Spleen (tissue), 11 donors: ENCODE results near the gene C1QTNF1. TPM values are rescaled to one million over a fixed set of nuclear protein-coding genes. Genes with fewer than 3 reads are reported as not detected.
"Not testable (repeated sequence)": the region's sequence is repeated elsewhere in the genome, so short reads cannot be mapped to it uniquely, and the experiment has no call there.

Experiments used
- DNase-seq: peaks from one replicate; pipeline ENCODE4 v3.0.0-alpha.2; 2020
- H3K27ac ChIP-seq, 8 donors: fragments of 200-600 bp; sonication (generic) in 7 of 8; 1 replicate in 4 of 8; 2 replicates in 4 of 8; pipeline versions ENCODE4 v1.5.0 to v1.8.0; 2016 to 2021; ENCODE audit warnings: inconsistent platforms in 4 of 8, mild to moderate bottlenecking in 4 of 8, moderate library complexity in 1 of 8
- H3K27me3 ChIP-seq, 7 donors: fragments of 200-600 bp; sonication (generic) in 6 of 7; replicated peaks in 1 of 7; 1 replicate in 4 of 7; 2 replicates in 3 of 7; pipeline versions ENCODE4 v1.5.0 to v1.8.0; 2016 to 2021; ENCODE audit warnings: inconsistent platforms in 3 of 7, mild to moderate bottlenecking in 1 of 7
- H3K36me3 ChIP-seq, 6 donors: fragments of 200-600 bp; sonication (generic) in 5 of 6; 1 replicate in 4 of 6; 2 replicates in 2 of 6; pipeline versions ENCODE4 v1.5.0 to v1.8.0; 2016 to 2021; ENCODE audit warnings: inconsistent platforms in 2 of 6
- H3K4me1 ChIP-seq, 6 donors: fragments of 200-600 bp; sonication (generic) in 5 of 6; 1 replicate in 3 of 6; 2 replicates in 3 of 6; pipeline versions ENCODE4 v1.5.0 to v1.8.0; 2016 to 2021; ENCODE audit warnings: inconsistent platforms in 3 of 6
- H3K4me3 ChIP-seq, 8 donors: fragments of 200-600 bp; sonication (generic) in 7 of 8; 1 replicate in 4 of 8; 2 replicates in 4 of 8; pipeline versions ENCODE4 v1.5.0 to v1.8.0; 2016 to 2021; ENCODE audit warnings: inconsistent platforms in 4 of 8, mild to moderate bottlenecking in 4 of 8, moderate library complexity in 2 of 8
- H3K9me3 ChIP-seq, 8 donors: fragments of 200-600 bp; sonication (generic) in 7 of 8; 1 replicate in 4 of 8; 2 replicates in 4 of 8; pipeline versions ENCODE4 v1.5.0 to v1.8.0; 2016 to 2021; ENCODE audit warnings: inconsistent platforms in 4 of 8
- CTCF ChIP-seq, 11 experiments: fragments of 200-600 bp in 7 of 11; fragments of 450-650 bp in 4 of 11; sonication (generic) in 4 of 11; IDR thresholded peaks in 8 of 11; conservative IDR thresholded peaks in 3 of 11; 1 replicate in 7 of 11; 2 replicates in 4 of 11; pipeline versions ENCODE4 v1.4.0 to v1.8.0; 2016 to 2021; ENCODE audit warnings: antibody characterized with exemption in 11 of 11, inconsistent platforms in 4 of 11, mild to moderate bottlenecking in 1 of 11
- POLR2A ChIP-seq, 3 donors: fragments of 450-650 bp; IDR thresholded peaks; one replicate each; pipeline ENCODE4 v1.5.1; 2017; ENCODE audit warnings: antibody characterized with exemption in 3 of 3, mild to moderate bottlenecking in 1 of 3
- POLR2AphosphoS5 ChIP-seq, 3 donors: sonication (generic); formaldehyde crosslinking; IDR thresholded peaks; one replicate each; pipeline ENCODE4 v1.5.1; 2017; ENCODE audit warnings: antibody characterized with exemption in 3 of 3
- WGBS, 5 donors: extraction: QIAGEN DNeasy Blood & Tissue Kit in 3 of 5; methylation state at CpG; one replicate each; pipeline versions ENCODE4 v1.1.5 to v1.1.7; 2013 to 2018; 5-methylcytosine and 5-hydroxymethylcytosine counted together
- intact Hi-C: fragments of 100-400 bp; cut with DNase I; formaldehyde crosslinking; loops from one replicate; pipeline ENCODE4 v1.15.0; 2023; ENCODE audit warnings: low total_unique reads
- polyA plus RNA-seq, 3 donors: library from polyadenylated mRNA; stranded (reverse); fragments of 200-250 nt; gene quantifications; one replicate each; pipeline ENCODE4 v1.2.1, GENCODE V29; 2013
- total RNA-seq, 7 donors: library from RNA; depleted of rRNA in 3 of 7; stranded (reverse); fragments of >200 nt in 3 of 7; fragmentation: NEBNext Ultra II Directional in 4 of 7; extraction: Animal tissue kit (Norgen Biotek cat#: 25700) in 4 of 7; gene quantifications; one replicate each; pipeline versions ENCODE4 v1.1.0 to v1.2.1, GENCODE V29; 2016 to 2021
- donor health status: healthy with polysubstance abuse.
- donor health status: DM: no; HTN: no; CAD: no; lungs with moderate emphysema.
- donor health status: DM: no; HTN: no; CAD: no.
- donor health status: Bipolar disorder and iron deficiency.
- donor health status: healthy.
- donor health status: DM: no; HTN: no; CAD: no.
- donor health status: DM: yes; HTN: yes; CAD: no.

Gene C1QTNF1
- total and polyA plus RNA-seq, 10 donors, result 14.7 to 101 (median 44.4) TPM

- H3K9me3 ChIP-seq, result no peaks in the 10 kb centered on the region
- intact Hi-C loops, result no loop called here
- H3K36me3 ChIP-seq, result no peaks in the 10 kb centered on the region
- peaks cover 0 to 84% (median 20%) of the 10 kb centered on the region in 7 donors for H3K27me3 ChIP-seq
- TF ChIP-seq POLR2AphosphoS5 (IDR thresholded peaks at IDR 0.05), result no peak
- TF ChIP-seq POLR2A (IDR thresholded peaks at IDR 0.05), result no peak
- TF ChIP-seq CTCF (IDR thresholded peaks at IDR 0.05 in 8 of 11, conservative IDR thresholded peaks at IDR 0.05 in 3 of 11), result no peak
- peaks cover 0 to 57% (median 35%) of the 10 kb centered on the region in 6 donors for H3K4me1 ChIP-seq
- no peak for DNase-seq
- 51 to 54% (median 52%) methylated on average over 16 of the region's 16 CpGs for WGBS, 5 donors
- H3K4me3 ChIP-seq, result peak overlapping the region in 2 of 8 donors; percentile 4 to 79
- H3K27ac ChIP-seq, result peak overlapping the region; percentile 48 to 87 (median 77)
Observed at GRCh38 chr17:79027925-79028491, 4.0 kb downstream of the C1QTNF1 start.

GRCh38 chr17:79028496-79029326 lies 4.7 kb downstream of the C1QTNF1 start:
- intact Hi-C loops, result no loop called here
- WGBS, 5 donors, result 77 to 87% (median 82%) methylated on average over 10 to 17 of the region's 17 CpGs
- DNase-seq, result peak; percentile 46
- H3K9me3 ChIP-seq, result no peaks in the 10 kb centered on the region
- no peak overlapping the region for H3K4me3 ChIP-seq
- peak overlapping the region in 4 of 8 donors; percentile 79 to 87 (median 83) for H3K27ac ChIP-seq
- peaks cover 0 to 77% (median 19%) of the 10 kb centered on the region in 7 donors for H3K27me3 ChIP-seq
- peaks cover 0 to 50% (median 32%) of the 10 kb centered on the region in 6 donors for H3K4me1 ChIP-seq
- TF ChIP-seq POLR2AphosphoS5 (IDR thresholded peaks at IDR 0.05) (no peak), CTCF (IDR thresholded peaks at IDR 0.05 in 8 of 11, conservative IDR thresholded peaks at IDR 0.05 in 3 of 11) (peak in 1 of 11 experiments; percentile 11)
- H3K36me3 ChIP-seq, result no peaks in the 10 kb centered on the region

DNA sequence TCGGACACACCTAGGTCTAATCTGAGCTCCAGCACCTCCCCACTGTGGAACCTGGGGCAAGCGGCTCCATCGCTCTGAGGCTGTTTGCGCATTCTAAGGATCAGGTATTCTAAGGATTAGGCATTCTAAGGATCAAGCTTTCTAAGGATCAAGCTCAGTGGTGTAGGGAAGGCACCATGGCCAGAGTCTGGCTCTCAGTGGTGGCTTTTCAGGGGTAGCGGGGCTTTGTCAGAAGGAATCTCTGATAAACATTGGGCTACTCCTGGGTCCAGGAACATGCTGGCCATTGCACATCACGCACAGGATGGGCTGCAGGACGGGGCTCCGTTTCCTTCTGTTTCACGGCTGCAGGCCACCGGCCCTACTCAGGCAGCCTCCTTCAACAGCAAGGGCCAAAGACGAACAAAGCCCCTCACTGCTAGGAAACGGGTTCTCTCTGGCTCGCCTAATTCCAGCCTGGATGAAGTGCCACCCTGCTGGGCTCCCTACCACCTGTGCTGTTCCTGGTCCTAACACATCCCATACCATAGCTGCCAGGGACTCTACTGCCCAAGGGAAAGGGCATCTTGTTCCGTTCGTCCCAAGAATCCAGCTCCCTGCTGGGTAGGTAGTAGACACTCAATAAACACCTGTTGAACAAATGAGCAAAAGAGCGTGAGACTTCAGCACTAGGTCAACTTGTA lies 5.5 kb downstream of the C1QTNF1 start:
- WGBS, 5 donors, result 87 to 95% (median 91%) methylated on average over 15 to 16 of the region's 16 CpGs
- no peaks in the 10 kb centered on the region for H3K36me3 ChIP-seq
- H3K9me3 ChIP-seq, result no peaks in the 10 kb centered on the region
- H3K4me1 ChIP-seq, result peaks cover 0 to 43% (median 26%) of the 10 kb centered on the region in 6 donors
- no peak overlapping the region for H3K4me3 ChIP-seq
- intact Hi-C loops, result no loop called here
- no peak for TF ChIP-seq CTCF (IDR thresholded peaks at IDR 0.05 in 8 of 11, conservative IDR thresholded peaks at IDR 0.05 in 3 of 11)
- peak in 1 of 3 donors; percentile 24 for TF ChIP-seq POLR2AphosphoS5 (IDR thresholded peaks at IDR 0.05)
- TF ChIP-seq POLR2A (IDR thresholded peaks at IDR 0.05), result no peak
- no peak overlapping the region for H3K27ac ChIP-seq
- DNase-seq, result no peak
- H3K27me3 ChIP-seq, result peaks cover 0 to 70% (median 12%) of the 10 kb centered on the region in 7 donors

DNA sequence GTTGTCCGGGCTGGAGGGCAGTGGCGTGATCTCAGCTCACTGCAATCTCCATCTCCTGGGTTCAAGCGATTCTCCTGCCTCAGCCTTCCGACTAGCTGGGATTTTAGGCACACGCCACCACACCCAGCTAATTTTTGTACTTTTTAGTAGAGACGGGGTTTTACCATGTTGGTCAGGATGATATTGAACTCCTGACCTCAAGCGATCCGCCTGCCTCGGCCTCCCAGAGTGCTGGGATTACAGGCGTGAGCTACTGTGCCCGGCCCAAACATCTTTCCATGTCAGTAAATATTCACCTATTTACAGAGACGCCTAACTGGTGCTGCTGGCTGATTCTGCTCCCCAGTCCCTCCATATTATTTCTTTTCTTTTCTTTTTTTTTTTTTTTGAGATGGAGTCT lies 6.7 kb downstream of the C1QTNF1 start:
- H3K27ac ChIP-seq, H3K36me3 ChIP-seq, H3K4me3 ChIP-seq, DNase-seq, intact Hi-C loops, H3K9me3 ChIP-seq: not testable (repeated sequence)
- WGBS, 5 donors, result 92 to 97% (median 94%) methylated on average over 12 of the region's 12 CpGs
- Histone ChIP-seq H3K4me1 (peaks cover 0 to 32% (median 20%) of the 10 kb centered on the region in 6 donors), H3K27me3 (peaks cover 0 to 58% (median under 1%) of the 10 kb centered on the region in 7 donors)
